ENCODE data around the gene SLC25A4. TPM values are rescaled to one million over a fixed set of nuclear protein-coding genes. Genes with fewer than 3 reads are reported as not detected.

SLC25A4 gene
- total RNA-seq, 1 donor from 2014 or later = 20.0 TPM

- no peak for FAIRE-seq
- no peaks in the 10 kb centered on the region for H3K27me3 ChIP-seq (ENCODE audit: control insufficient read depth, insufficient read depth, low read length)
- H3K4me3 ChIP-seq (ENCODE audit: low read depth, low read length) = no peak overlapping the region
- no peak for DNase-seq (ENCODE audit: low read depth)
- TF ChIP-seq CTCF (IDR thresholded peaks at IDR 0.05; ENCODE audit: insufficient read depth, low read length, severe bottlenecking) = no peak
- no peaks in the 10 kb centered on the region for H3K36me3 ChIP-seq (ENCODE audit: control insufficient read depth, insufficient read depth, low read length)
Observed at GRCh38 chr4:185108185-185108584, 34.9 kb upstream of the SLC25A4 start.

- FAIRE-seq = no peak
- no peaks in the 10 kb centered on the region for H3K36me3 ChIP-seq (ENCODE audit: control insufficient read depth, insufficient read depth, low read length)
- TF ChIP-seq CTCF (IDR thresholded peaks at IDR 0.05; ENCODE audit: insufficient read depth, low read length, severe bottlenecking) = no peak
- no peaks in the 10 kb centered on the region for H3K27me3 ChIP-seq (ENCODE audit: control insufficient read depth, insufficient read depth, low read length)
- DNase-seq (ENCODE audit: low read depth) = no peak
- no peak overlapping the region for H3K4me3 ChIP-seq (ENCODE audit: low read depth, low read length)
Observed at GRCh38 chr4:185108669-185109068, 34.4 kb upstream of the SLC25A4 start.

- TF ChIP-seq CTCF (IDR thresholded peaks at IDR 0.05; ENCODE audit: insufficient read depth, low read length, severe bottlenecking) = no peak
- H3K36me3 ChIP-seq (ENCODE audit: control insufficient read depth, insufficient read depth, low read length) = no peaks in the 10 kb centered on the region
- no peak overlapping the region for H3K4me3 ChIP-seq (ENCODE audit: low read depth, low read length)
- FAIRE-seq = no peak
- no peaks in the 10 kb centered on the region for H3K27me3 ChIP-seq (ENCODE audit: control insufficient read depth, insufficient read depth, low read length)
- no peak for DNase-seq (ENCODE audit: low read depth)
Observed at GRCh38 chr4:185109736-185110135, 33.3 kb upstream of the SLC25A4 start.

- no peak for FAIRE-seq
- peak; percentile 32 for DNase-seq (ENCODE audit: low read depth)
- Histone ChIP-seq H3K4me3 (ENCODE audit: low read depth, low read length) (no peak overlapping the region), H3K36me3 (ENCODE audit: control insufficient read depth, insufficient read depth, low read length) (no peaks in the 10 kb centered on the region), H3K27me3 (ENCODE audit: control insufficient read depth, insufficient read depth, low read length) (no peaks in the 10 kb centered on the region)
- no peak for TF ChIP-seq CTCF (IDR thresholded peaks at IDR 0.05; ENCODE audit: insufficient read depth, low read length, severe bottlenecking)
Observed at GRCh38 chr4:185110375-185110823, 32.7 kb upstream of the SLC25A4 start.

GRCh38 chr4:185112104-185112503, 31.0 kb upstream of the SLC25A4 start:
- Histone ChIP-seq H3K36me3 (ENCODE audit: control insufficient read depth, insufficient read depth, low read length) (no peaks in the 10 kb centered on the region), H3K27me3 (ENCODE audit: control insufficient read depth, insufficient read depth, low read length) (no peaks in the 10 kb centered on the region), H3K4me3 (ENCODE audit: low read depth, low read length) (no peak overlapping the region)
- no peak for TF ChIP-seq CTCF (IDR thresholded peaks at IDR 0.05; ENCODE audit: insufficient read depth, low read length, severe bottlenecking)
- FAIRE-seq (no peak), DNase-seq (ENCODE audit: low read depth) (peak; percentile 94)

- FAIRE-seq = no peak
- Histone ChIP-seq H3K36me3 (ENCODE audit: control insufficient read depth, insufficient read depth, low read length) (no peaks in the 10 kb centered on the region), H3K4me3 (ENCODE audit: low read depth, low read length) (no peak overlapping the region), H3K27me3 (ENCODE audit: control insufficient read depth, insufficient read depth, low read length) (no peaks in the 10 kb centered on the region)
- no peak for DNase-seq (ENCODE audit: low read depth)
- TF ChIP-seq CTCF (IDR thresholded peaks at IDR 0.05; ENCODE audit: insufficient read depth, low read length, severe bottlenecking) = no peak
Observed at GRCh38 chr4:185113340-185113739, 29.7 kb upstream of the SLC25A4 start.

Measured in bronchial epithelial cell (primary cell).